A673 (cell line): ENCODE results near the gene TMEM271. TPM values are rescaled to one million over a fixed set of nuclear protein-coding genes. Genes with fewer than 3 reads are reported as not detected.

ENCODE experiments used
- BruUV-seq: library from RNA; stranded (reverse); fragments of 400-500 nt; replicated peaks from 2 replicates; lab custom pipeline; 2021; lab: Mats Ljungman, UMichigan
- CTCF ChIA-PET: fragments of 300-600 bp; sonication (Branson Sonifier 250); formaldehyde crosslinking; loops from one replicate; lab custom pipeline; 2022; ENCODE audit warnings: antibody characterized with exemption; lab: Charles Lee
- POLR2A ChIA-PET: fragments of 300-600 bp; sonication (Branson Sonifier 250); formaldehyde crosslinking; loops from one replicate; lab custom pipeline; 2022; ENCODE audit warnings: antibody characterized with exemption; ENCODE audit not compliant: low non-redundant PET; lab: Charles Lee
- DNase-seq: peaks from one replicate; pipeline ENCODE4 v3.0.0-alpha.2; 2015; ENCODE audit warnings: low spot score
- H3K27ac ChIP-seq: fragments of 200-600 bp; sonication (generic); 2 replicates; pipeline ENCODE4 v1.5.1; 2016; ENCODE audit warnings: mixed run types, low read depth, mild to moderate bottlenecking, mixed read lengths, antibody characterized with exemption, low read length; ENCODE audit not compliant: poor library complexity, severe bottlenecking
- H3K27me3 ChIP-seq: fragments of 200-600 bp; sonication (generic); replicated peaks from 2 replicates; pipeline ENCODE4 v1.6.1; 2017; ENCODE audit warnings: mixed run types, low read depth, mild to moderate bottlenecking, mixed read lengths, antibody characterized with exemption, low read length; ENCODE audit not compliant: insufficient read depth, poor library complexity
- H3K36me3 ChIP-seq: fragments of 200-600 bp; sonication (generic); 2 replicates; pipeline ENCODE4 v1.6.1; 2016; ENCODE audit warnings: mixed run types, mild to moderate bottlenecking, mixed read lengths, antibody characterized with exemption, low read length; ENCODE audit not compliant: insufficient read depth, poor library complexity, severe bottlenecking
- H3K4me1 ChIP-seq: fragments of 200-600 bp; sonication (generic); 2 replicates; pipeline ENCODE4 v1.6.1; 2017; ENCODE audit warnings: mixed run types, mild to moderate bottlenecking, mixed read lengths, antibody characterized with exemption, low read length; ENCODE audit not compliant: insufficient read depth, poor library complexity, severe bottlenecking
- H3K4me3 ChIP-seq: fragments of 200-600 bp; sonication (generic); 2 replicates; pipeline ENCODE4 v1.5.1; 2016; ENCODE audit warnings: low read depth, mixed run types, mild to moderate bottlenecking, mixed read lengths, low read length; ENCODE audit not compliant: poor library complexity, severe bottlenecking
- H3K9me3 ChIP-seq: fragments of 200-600 bp; sonication (generic); 2 replicates; pipeline ENCODE4 v1.6.1; 2016; ENCODE audit warnings: mixed run types, low read depth, mild to moderate bottlenecking, mixed read lengths, antibody characterized with exemption, low read length; ENCODE audit not compliant: poor library complexity, severe bottlenecking
- CTCF ChIP-seq: fragments of 300-800, 200-600 bp; sonication (generic); conservative IDR thresholded peaks from 2 replicates; pipeline ENCODE4 v1.5.1; 2017; ENCODE audit warnings: low read depth, mild to moderate bottlenecking, antibody characterized with exemption, low read length, moderate library complexity, mixed read lengths
- EZH2 ChIP-seq: fragments of 200-600 bp; sonication (generic); IDR thresholded peaks from 2 replicates; pipeline ENCODE4 v1.6.1; 2017; ENCODE audit warnings: borderline replicate concordance, low read depth, mild to moderate bottlenecking, mixed read lengths, antibody characterized with exemption, low read length; ENCODE audit not compliant: poor library complexity, severe bottlenecking
- intact Hi-C: fragments of 100-400 bp; cut with micrococcal nuclease; formaldehyde crosslinking; loops from one replicate; pipeline ENCODE4 v1.10.0; 2022; ENCODE audit not compliant: unreplicated experiment
- total RNA-seq: library from RNA; stranded (reverse); gene quantifications from 2 replicates; pipeline ENCODE4 v1.2.3, GENCODE V29; 2021

The TMEM271 gene
- total RNA-seq, 1 experiment from 2014 or later = 3.6 TPM

GRCh38 chr4:531076-531475 lies 45.0 kb downstream of the TMEM271 start:
- H3K4me3 ChIP-seq = no peak overlapping the region
- TF ChIP-seq CTCF = no peak
- H3K27me3 ChIP-seq = no peaks in the 10 kb centered on the region
- H3K36me3 ChIP-seq = peaks cover 10% of the 10 kb centered on the region
- no peaks in the 10 kb centered on the region for H3K9me3 ChIP-seq
- no peak overlapping the region for H3K27ac ChIP-seq
- no peak for DNase-seq
- ChIA-PET CTCF (no interaction called here), POLR2A (no interaction called here)
- H3K4me1 ChIP-seq = no peaks in the 10 kb centered on the region
- BruUV-seq = no TSS peak
- intact Hi-C loops = no loop called here

- peaks cover 12% of the 10 kb centered on the region for H3K36me3 ChIP-seq
- H3K27ac ChIP-seq = no peak overlapping the region
- intact Hi-C loops = no loop called here
- DNase-seq = no peak
- CTCF ChIA-PET = no interaction called here
- POLR2A ChIA-PET = no interaction called here
- no TSS peak for BruUV-seq
- TF ChIP-seq EZH2 = no peak
- no peak for TF ChIP-seq CTCF
- H3K9me3 ChIP-seq = no peaks in the 10 kb centered on the region
- no peaks in the 10 kb centered on the region for H3K27me3 ChIP-seq
- H3K4me1 ChIP-seq = no peaks in the 10 kb centered on the region
- no peak overlapping the region for H3K4me3 ChIP-seq
These were observed 45.9 kb downstream of the TMEM271 start for GRCh38 chr4:530017-530781.

GRCh38 chr4:529563-529962 lies 46.5 kb downstream of the TMEM271 start:
- ChIA-PET CTCF (no interaction called here), POLR2A (no interaction called here)
- Histone ChIP-seq H3K4me3 (no peak overlapping the region), H3K9me3 (no peaks in the 10 kb centered on the region), H3K27ac (no peak overlapping the region), H3K4me1 (no peaks in the 10 kb centered on the region), H3K27me3 (no peaks in the 10 kb centered on the region), H3K36me3 (peaks cover 15% of the 10 kb centered on the region)
- TF ChIP-seq CTCF = no peak
- no peak for DNase-seq
- intact Hi-C loops = no loop called here
- BruUV-seq = no TSS peak
